ENCODE measurements around the gene SPC25.

DNA sequence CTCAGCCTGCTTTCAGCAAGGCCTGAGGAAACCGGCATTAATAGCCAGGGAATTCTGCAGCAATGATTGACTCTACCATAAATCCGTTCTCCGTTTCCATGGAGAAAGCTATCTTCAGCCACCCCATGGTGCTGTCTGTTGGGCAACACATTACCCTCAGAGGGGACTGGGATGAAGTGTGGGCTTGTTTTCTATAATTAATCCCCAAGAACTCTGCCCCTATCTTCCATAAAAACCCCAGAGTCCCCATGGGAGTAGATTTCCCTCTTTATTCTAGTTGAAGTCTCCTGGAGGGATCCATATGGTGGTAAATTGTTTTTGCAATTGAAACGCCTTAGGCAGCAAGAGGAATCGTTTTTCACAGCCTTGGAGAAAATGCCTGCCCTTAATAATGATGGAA is 20.1 kb upstream of the SPC25 start:
- TF ChIP-seq, protein P1, sequence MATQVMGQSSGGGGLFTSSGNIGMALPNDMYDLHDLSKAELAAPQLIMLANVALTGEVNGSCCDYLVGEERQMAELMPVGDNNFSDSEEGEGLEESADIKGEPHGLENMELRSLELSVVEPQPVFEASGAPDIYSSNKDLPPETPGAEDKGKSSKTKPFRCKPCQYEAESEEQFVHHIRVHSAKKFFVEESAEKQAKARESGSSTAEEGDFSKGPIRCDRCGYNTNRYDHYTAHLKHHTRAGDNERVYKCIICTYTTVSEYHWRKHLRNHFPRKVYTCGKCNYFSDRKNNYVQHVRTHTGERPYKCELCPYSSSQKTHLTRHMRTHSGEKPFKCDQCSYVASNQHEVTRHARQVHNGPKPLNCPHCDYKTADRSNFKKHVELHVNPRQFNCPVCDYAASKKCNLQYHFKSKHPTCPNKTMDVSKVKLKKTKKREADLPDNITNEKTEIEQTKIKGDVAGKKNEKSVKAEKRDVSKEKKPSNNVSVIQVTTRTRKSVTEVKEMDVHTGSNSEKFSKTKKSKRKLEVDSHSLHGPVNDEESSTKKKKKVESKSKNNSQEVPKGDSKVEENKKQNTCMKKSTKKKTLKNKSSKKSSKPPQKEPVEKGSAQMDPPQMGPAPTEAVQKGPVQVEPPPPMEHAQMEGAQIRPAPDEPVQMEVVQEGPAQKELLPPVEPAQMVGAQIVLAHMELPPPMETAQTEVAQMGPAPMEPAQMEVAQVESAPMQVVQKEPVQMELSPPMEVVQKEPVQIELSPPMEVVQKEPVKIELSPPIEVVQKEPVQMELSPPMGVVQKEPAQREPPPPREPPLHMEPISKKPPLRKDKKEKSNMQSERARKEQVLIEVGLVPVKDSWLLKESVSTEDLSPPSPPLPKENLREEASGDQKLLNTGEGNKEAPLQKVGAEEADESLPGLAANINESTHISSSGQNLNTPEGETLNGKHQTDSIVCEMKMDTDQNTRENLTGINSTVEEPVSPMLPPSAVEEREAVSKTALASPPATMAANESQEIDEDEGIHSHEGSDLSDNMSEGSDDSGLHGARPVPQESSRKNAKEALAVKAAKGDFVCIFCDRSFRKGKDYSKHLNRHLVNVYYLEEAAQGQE (IDR thresholded peaks at IDR 0.05; ENCODE audit: low read depth, low read length) = no peak
- TF ChIP-seq HDAC2 (IDR thresholded peaks at IDR 0.05) = no peak
